BJ (cell line): ENCODE data around the gene CHID1. TPM values are rescaled to one million over a fixed set of nuclear protein-coding genes. Genes with fewer than 3 reads are reported as not detected.

Source experiments
- CTCF ChIA-PET: fragments of 350-600 bp; formaldehyde crosslinking; extraction: SDS; loops from one replicate; lab custom pipeline; 2021; ENCODE audit warnings: antibody characterized with exemption, inconsistent platforms; lab: Yijun Ruan, JAX
- POLR2A ChIA-PET: fragments of 300-600 bp; sonication (Branson Sonifier 250); formaldehyde crosslinking; extraction: SDS; loops from one replicate; lab custom pipeline; 2021; ENCODE audit warnings: antibody characterized with exemption; lab: Charles Lee
- DNase-seq: peaks from one replicate; pipeline ENCODE4 v3.0.0-alpha.2; 2011; ENCODE audit warnings: low read depth
- H3K27me3 ChIP-seq: 2 replicates; pipeline ENCODE4 v1.6.0; 2011; ENCODE audit warnings: low read length; ENCODE audit not compliant: control insufficient read depth, insufficient read depth
- H3K36me3 ChIP-seq: 2 replicates; pipeline ENCODE4 v1.5.1; 2011; ENCODE audit warnings: low read length; ENCODE audit not compliant: control insufficient read depth, insufficient read depth
- H3K4me3 ChIP-seq: 2 replicates; pipeline ENCODE4 v1.5.1; 2011; ENCODE audit warnings: low read depth, mild to moderate bottlenecking, control low read depth, low read length
- polyA plus RNA-seq: library from polyadenylated mRNA; depleted of rRNA; stranded (reverse); fragments of >200 nt; gene quantifications from 2 replicates; pipeline ENCODE4 v1.2.3, GENCODE V29; 2011
- TF ChIP-seq, protein P1 (sequence below): IDR thresholded peaks from 2 replicates; pipeline ENCODE4 v1.5.1; 2011; ENCODE audit warnings: low read depth, mild to moderate bottlenecking, control low read depth, inconsistent platforms, low read length, moderate library complexity; ENCODE audit not compliant: insufficient read depth

CHID1 gene
- polyA plus RNA-seq, 1 experiment = 178 TPM

DNA sequence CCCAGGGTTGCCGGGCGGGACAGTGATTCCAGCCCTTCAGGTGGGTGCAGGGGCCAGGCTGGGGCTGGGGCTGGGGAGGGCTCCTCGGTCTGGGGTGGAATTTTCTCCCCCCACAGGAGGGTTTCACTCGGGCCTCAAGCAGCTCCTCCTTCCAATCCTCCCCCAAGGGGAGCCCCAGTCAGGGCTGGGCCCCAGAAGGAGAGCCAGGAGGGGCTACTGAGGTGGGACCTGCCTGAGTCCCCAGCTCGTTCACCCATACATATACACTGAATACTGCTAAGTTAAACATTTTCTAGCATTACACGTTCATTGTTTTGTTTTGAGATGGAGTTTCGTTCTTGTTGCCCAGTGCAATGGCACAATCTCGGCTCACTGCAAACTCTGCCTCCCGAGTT, 84.4 kb downstream of the CHID1 start:
- DNase-seq = no peak
- Histone ChIP-seq H3K27me3 (no peaks in the 10 kb centered on the region), H3K36me3 (peaks cover 30% of the 10 kb centered on the region), H3K4me3 (no peak overlapping the region)
- CTCF ChIA-PET = no interaction called here
- TF ChIP-seq, protein P1, sequence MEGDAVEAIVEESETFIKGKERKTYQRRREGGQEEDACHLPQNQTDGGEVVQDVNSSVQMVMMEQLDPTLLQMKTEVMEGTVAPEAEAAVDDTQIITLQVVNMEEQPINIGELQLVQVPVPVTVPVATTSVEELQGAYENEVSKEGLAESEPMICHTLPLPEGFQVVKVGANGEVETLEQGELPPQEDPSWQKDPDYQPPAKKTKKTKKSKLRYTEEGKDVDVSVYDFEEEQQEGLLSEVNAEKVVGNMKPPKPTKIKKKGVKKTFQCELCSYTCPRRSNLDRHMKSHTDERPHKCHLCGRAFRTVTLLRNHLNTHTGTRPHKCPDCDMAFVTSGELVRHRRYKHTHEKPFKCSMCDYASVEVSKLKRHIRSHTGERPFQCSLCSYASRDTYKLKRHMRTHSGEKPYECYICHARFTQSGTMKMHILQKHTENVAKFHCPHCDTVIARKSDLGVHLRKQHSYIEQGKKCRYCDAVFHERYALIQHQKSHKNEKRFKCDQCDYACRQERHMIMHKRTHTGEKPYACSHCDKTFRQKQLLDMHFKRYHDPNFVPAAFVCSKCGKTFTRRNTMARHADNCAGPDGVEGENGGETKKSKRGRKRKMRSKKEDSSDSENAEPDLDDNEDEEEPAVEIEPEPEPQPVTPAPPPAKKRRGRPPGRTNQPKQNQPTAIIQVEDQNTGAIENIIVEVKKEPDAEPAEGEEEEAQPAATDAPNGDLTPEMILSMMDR = no peak
- POLR2A ChIA-PET = no interaction called here

DNA sequence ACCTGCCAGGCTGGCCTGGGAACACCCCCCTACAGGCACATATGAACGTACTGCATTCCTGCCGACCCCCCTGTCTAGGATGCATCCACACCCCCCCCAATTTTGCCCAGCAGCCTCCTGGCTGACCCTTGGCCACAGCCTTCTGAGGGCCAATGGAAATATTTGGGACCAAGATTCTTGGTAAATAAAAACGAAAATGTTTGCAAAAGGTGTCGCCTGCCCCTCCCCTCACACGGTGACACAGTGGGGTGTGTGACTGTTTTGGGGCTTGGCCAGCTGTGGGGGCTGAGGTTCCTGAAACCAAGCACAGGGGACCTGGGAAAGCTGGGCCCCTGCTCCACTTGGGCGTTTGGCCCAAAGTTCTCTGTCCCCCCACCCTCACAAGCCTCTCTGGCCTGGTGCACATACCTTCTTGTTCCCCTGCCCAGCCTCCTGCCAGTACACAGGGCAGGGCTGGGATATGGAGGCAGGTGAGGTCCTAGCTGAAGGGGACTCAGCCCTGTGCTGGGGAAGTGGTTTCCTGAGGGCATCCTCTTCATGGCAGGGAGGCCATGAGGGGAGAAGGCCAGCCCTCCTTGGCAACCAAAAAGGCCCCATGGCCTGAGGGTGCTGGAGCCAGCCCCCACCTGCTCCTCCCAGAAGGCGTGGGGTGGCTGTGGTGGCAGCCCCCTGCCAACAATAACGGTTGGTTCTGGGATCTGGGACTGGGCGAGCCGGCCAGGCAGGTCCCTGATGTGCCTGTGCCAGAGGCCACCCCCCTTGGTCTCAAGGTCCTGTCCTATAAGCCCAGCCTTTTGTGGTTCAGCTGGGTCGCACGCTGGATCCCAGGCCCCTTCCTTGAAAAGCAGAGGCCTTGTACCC, 85.0 kb downstream of the CHID1 start:
- TF ChIP-seq, protein P1 = no peak
- Histone ChIP-seq H3K27me3 (no peaks in the 10 kb centered on the region), H3K4me3 (no peak overlapping the region), H3K36me3 (peaks cover 30% of the 10 kb centered on the region)
- ChIA-PET CTCF (interaction anchor here (0.7 kb wide), 1 partner anchor 42 kb away, joined by 3 read pairs; no protein-coding TSS in a partner anchor), POLR2A (no interaction called here)
- DNase-seq = no peak

GRCh38 chr11:824942-825341, 85.7 kb downstream of the CHID1 start:
- CTCF ChIA-PET = no interaction called here
- Histone ChIP-seq H3K36me3 (peaks cover 30% of the 10 kb centered on the region), H3K4me3 (no peak overlapping the region), H3K27me3 (no peaks in the 10 kb centered on the region)
- DNase-seq = no peak
- TF ChIP-seq, protein P1 = no peak
- POLR2A ChIA-PET = no interaction called here

DNA sequence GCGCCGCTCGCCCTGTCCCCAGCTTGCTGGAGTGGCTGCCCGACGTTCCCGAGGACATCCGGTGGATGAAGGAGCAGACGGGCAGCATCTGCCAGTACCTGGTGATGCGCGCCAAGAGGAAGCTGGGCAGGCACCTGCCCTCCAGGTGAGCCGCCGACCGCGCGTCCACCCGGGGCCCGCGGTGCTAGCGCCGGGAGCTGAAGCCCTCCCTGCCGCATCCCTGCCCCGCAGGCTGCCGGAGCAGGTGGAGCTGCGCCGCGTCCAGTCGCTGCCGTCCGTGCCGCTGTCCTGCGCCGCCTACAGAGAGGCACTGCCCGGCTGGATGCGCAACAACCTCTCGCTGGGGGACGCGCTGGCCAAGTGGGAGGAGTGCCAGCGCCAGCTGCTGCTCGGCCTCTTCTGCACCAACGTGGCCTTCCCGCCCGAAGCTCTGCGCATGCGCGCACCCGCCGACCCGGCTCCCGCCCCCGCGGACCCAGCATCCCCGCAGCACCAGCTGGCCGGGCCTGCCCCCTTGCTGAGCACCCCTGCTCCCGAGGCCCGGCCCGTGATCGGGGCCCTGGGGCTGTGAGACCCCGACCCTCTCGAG, 86.2 kb downstream of the CHID1 start:
- POLR2A ChIA-PET = no interaction called here
- Histone ChIP-seq H3K4me3 (no peak overlapping the region), H3K36me3 (peaks cover 30% of the 10 kb centered on the region), H3K27me3 (no peaks in the 10 kb centered on the region)
- CTCF ChIA-PET = no interaction called here
- TF ChIP-seq, protein P1 = no peak
- no peak for DNase-seq
